Endothelial cell of umbilical vein (primary cell): ENCODE data around the gene SCN10A.

Source experiments
- CTCF ChIP-seq, 2 donors: IDR thresholded peaks; 1 replicate in 1 of 2; 2 replicates in 1 of 2; pipeline ENCODE4 v1.5.1; 2011; ENCODE audit warnings: low read length in 2 of 2, mild to moderate bottlenecking in 2 of 2, moderate library complexity in 2 of 2, control low read depth in 1 of 2, inconsistent platforms in 1 of 2, low read depth in 1 of 2; ENCODE audit not compliant: insufficient read depth in 1 of 2; ENCODE audit errors: extremely low read depth in 1 of 2
- EZH2 ChIP-seq: IDR thresholded peaks from 2 replicates; pipeline ENCODE4 v1.6.1; 2012; ENCODE audit warnings: borderline replicate concordance, low read depth, mild to moderate bottlenecking, moderate library complexity, low read length, inconsistent platforms; ENCODE audit not compliant: severe bottlenecking
- MAX ChIP-seq: IDR thresholded peaks from 2 replicates; pipeline ENCODE4 v1.6.1; 2011; ENCODE audit not compliant: insufficient read depth, insufficient read length
- MYC ChIP-seq: IDR thresholded peaks from one replicate; pipeline ENCODE4 v1.6.1; 2011; ENCODE audit warnings: mild to moderate bottlenecking, low read depth, low read length
- POLR2A ChIP-seq: IDR thresholded peaks from 2 replicates; pipeline ENCODE4 v1.6.1; 2012; ENCODE audit warnings: low read depth, mild to moderate bottlenecking, control low read depth, low read length
- POLR2AphosphoS5 ChIP-seq: IDR thresholded peaks from 2 replicates; pipeline ENCODE4 v1.6.1; 2012; ENCODE audit warnings: low read depth, mild to moderate bottlenecking, control low read depth, low read length, moderate library complexity; ENCODE audit not compliant: insufficient read depth

- TF ChIP-seq CTCF (IDR thresholded peaks at IDR 0.05; ENCODE audit: extremely low read depth in 1 of 2, insufficient read depth in 1 of 2, low read depth in 1 of 2, low read length in 2 of 2) (no peak), POLR2A (no peak), POLR2AphosphoS5 (no peak), MAX (no peak), MYC (no peak), EZH2 (no peak)
Observed at GRCh38 chr3:38816026-38816425, at the start of gene SCN10A.
